ENCODE measurements around the gene HNMT. TPM values are rescaled to one million over a fixed set of nuclear protein-coding genes. Genes with fewer than 3 reads are reported as not detected.

The HNMT gene
- total RNA-seq, 1 experiment from 2014 or later = 4.1 TPM

DNA sequence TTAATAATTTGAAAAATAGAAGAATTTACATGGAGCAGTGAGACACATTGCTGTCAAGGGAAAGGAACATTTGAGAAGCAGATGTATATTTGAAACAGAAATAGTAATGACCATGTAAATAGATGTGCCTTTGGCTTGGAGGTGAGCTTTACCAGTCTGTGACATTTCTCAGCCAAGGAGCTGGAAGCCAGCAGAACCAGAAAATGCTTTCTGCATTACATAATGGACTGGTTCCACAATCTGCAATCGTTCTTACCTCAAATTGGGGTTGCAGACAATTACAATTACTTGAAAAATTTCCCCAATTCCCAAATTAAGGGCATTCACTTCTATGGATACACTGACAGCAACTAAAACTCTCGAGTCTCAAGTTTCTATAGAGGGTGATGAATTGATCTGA lies 59.7 kb downstream of the HNMT start:
- DNase-seq (ENCODE audit: low read depth, low spot score) = no peak
- BruUV-seq (replicated peaks) = no TSS peak
- CTCF ChIA-PET = no interaction called here
- POLR2A ChIA-PET = no interaction called here
- intact Hi-C loops (cut with micrococcal nuclease; ENCODE audit: unreplicated experiment) = no loop called here
- H3K27me3 ChIP-seq (ENCODE audit: control insufficient read depth, insufficient read depth, low read length) = no peaks in the 10 kb centered on the region
- H3K4me3 ChIP-seq (ENCODE audit: low read depth in 2 of 2, low read length in 2 of 2) = no peak overlapping the region
- in situ Hi-C loops (cut with HindIII; ENCODE audit: low pct_unique_long_range_greater_than_20kb, low sequenced_read_pairs) = no loop called here
- H3K9me3 ChIP-seq (ENCODE audit: control insufficient read depth, insufficient read depth, low read depth, low read length) = no peaks in the 10 kb centered on the region
- no peaks in the 10 kb centered on the region for H3K36me3 ChIP-seq (ENCODE audit: control insufficient read depth, insufficient read depth, low read length)
- no peak overlapping the region for H3K27ac ChIP-seq (ENCODE audit: low read length)
- TF ChIP-seq SIN3A (IDR thresholded peaks at IDR 0.05; ENCODE audit: borderline replicate concordance, insufficient read depth, low read depth, low read length) (no peak), POLR2AphosphoS5 (IDR thresholded peaks at IDR 0.05; ENCODE audit: low read depth, low read length) (no peak), TCF7L2 (IDR thresholded peaks at IDR 0.05; ENCODE audit: low read depth, low read length) (no peak)
- TF ChIP-seq, protein P1, sequence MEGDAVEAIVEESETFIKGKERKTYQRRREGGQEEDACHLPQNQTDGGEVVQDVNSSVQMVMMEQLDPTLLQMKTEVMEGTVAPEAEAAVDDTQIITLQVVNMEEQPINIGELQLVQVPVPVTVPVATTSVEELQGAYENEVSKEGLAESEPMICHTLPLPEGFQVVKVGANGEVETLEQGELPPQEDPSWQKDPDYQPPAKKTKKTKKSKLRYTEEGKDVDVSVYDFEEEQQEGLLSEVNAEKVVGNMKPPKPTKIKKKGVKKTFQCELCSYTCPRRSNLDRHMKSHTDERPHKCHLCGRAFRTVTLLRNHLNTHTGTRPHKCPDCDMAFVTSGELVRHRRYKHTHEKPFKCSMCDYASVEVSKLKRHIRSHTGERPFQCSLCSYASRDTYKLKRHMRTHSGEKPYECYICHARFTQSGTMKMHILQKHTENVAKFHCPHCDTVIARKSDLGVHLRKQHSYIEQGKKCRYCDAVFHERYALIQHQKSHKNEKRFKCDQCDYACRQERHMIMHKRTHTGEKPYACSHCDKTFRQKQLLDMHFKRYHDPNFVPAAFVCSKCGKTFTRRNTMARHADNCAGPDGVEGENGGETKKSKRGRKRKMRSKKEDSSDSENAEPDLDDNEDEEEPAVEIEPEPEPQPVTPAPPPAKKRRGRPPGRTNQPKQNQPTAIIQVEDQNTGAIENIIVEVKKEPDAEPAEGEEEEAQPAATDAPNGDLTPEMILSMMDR (IDR thresholded peaks at IDR 0.05) = no peak
- TF ChIP-seq, protein P2, sequence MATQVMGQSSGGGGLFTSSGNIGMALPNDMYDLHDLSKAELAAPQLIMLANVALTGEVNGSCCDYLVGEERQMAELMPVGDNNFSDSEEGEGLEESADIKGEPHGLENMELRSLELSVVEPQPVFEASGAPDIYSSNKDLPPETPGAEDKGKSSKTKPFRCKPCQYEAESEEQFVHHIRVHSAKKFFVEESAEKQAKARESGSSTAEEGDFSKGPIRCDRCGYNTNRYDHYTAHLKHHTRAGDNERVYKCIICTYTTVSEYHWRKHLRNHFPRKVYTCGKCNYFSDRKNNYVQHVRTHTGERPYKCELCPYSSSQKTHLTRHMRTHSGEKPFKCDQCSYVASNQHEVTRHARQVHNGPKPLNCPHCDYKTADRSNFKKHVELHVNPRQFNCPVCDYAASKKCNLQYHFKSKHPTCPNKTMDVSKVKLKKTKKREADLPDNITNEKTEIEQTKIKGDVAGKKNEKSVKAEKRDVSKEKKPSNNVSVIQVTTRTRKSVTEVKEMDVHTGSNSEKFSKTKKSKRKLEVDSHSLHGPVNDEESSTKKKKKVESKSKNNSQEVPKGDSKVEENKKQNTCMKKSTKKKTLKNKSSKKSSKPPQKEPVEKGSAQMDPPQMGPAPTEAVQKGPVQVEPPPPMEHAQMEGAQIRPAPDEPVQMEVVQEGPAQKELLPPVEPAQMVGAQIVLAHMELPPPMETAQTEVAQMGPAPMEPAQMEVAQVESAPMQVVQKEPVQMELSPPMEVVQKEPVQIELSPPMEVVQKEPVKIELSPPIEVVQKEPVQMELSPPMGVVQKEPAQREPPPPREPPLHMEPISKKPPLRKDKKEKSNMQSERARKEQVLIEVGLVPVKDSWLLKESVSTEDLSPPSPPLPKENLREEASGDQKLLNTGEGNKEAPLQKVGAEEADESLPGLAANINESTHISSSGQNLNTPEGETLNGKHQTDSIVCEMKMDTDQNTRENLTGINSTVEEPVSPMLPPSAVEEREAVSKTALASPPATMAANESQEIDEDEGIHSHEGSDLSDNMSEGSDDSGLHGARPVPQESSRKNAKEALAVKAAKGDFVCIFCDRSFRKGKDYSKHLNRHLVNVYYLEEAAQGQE (IDR thresholded peaks at IDR 0.05; ENCODE audit: insufficient read depth in 1 of 2, low read depth in 2 of 2, low read length in 1 of 2) = no peak
- H3K4me1 ChIP-seq (ENCODE audit: control insufficient read depth, insufficient read depth, low read length) = no peaks in the 10 kb centered on the region
- no peak for ATAC-seq

DNA sequence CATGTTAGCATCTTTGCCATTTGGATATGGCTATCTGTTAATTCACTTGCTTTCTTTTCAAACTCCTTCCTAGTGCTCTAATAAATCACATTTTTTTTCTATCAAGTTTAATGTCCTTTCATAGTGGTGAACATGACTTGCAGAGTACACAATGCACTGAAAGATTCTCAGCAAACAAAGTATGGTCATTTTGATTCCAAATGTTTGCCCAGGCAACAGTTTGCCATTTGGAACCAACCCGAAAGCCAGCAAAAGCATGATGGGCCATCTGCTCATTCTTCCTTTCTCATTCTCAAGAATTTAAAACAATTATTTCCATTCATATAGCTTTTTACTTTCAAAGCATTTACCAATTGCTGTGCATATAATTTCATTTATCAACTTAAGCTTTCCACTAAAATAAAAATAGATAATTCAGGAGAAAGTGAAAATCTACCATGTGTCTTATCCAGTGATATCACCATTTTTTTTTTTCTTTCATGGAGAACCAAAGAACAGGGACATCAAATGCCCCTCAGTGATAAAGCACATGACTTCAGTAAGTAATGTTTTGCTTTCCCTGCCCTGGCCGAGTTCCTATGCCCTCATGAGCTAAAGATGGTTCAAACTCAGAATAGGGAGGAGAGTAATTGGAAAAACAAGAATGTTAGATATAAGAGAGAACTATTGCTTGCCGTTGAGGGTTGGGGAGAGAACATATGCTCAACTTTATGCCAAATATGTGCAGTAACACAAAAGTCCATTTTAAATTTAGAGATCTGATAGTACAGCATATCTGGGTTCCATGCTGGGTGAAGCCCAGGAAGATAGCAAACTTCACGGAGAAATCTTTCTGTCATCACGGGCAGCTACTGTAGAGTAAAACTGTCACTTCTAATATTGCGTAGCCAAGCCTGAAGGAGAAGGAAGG lies 62.1 kb downstream of the HNMT start:
- intact Hi-C loops (cut with micrococcal nuclease; ENCODE audit: unreplicated experiment) (no loop called here), in situ Hi-C loops (cut with HindIII; ENCODE audit: low pct_unique_long_range_greater_than_20kb, low sequenced_read_pairs) (no loop called here)
- ATAC-seq (no peak), DNase-seq (ENCODE audit: low read depth, low spot score) (no peak)
- TF ChIP-seq, protein P2 (IDR thresholded peaks at IDR 0.05; ENCODE audit: insufficient read depth in 1 of 2, low read depth in 2 of 2, low read length in 1 of 2) = no peak
- Histone ChIP-seq H3K27ac (ENCODE audit: low read length) (no peak overlapping the region), H3K27me3 (ENCODE audit: control insufficient read depth, insufficient read depth, low read length) (no peaks in the 10 kb centered on the region), H3K36me3 (ENCODE audit: control insufficient read depth, insufficient read depth, low read length) (no peaks in the 10 kb centered on the region), H3K9me3 (ENCODE audit: control insufficient read depth, insufficient read depth, low read depth, low read length) (no peaks in the 10 kb centered on the region), H3K4me3 (ENCODE audit: low read depth in 2 of 2, low read length in 2 of 2) (no peak overlapping the region), H3K4me1 (ENCODE audit: control insufficient read depth, insufficient read depth, low read length) (no peaks in the 10 kb centered on the region)
- POLR2A ChIA-PET = no interaction called here
- no TSS peak for BruUV-seq (replicated peaks)
- CTCF ChIA-PET = no interaction called here
